NCI-H1436 (cell line): ENCODE data around the gene RPL28.
"Not testable (repeated sequence)": the region's sequence is repeated elsewhere in the genome, so short reads cannot be mapped to it uniquely, and the experiment has no call there.

Source experiments
- DNase-seq: peaks from one replicate; lab custom pipeline; 2025; lab: John Stamatoyannopoulos, UW

RPL28 gene

DNA sequence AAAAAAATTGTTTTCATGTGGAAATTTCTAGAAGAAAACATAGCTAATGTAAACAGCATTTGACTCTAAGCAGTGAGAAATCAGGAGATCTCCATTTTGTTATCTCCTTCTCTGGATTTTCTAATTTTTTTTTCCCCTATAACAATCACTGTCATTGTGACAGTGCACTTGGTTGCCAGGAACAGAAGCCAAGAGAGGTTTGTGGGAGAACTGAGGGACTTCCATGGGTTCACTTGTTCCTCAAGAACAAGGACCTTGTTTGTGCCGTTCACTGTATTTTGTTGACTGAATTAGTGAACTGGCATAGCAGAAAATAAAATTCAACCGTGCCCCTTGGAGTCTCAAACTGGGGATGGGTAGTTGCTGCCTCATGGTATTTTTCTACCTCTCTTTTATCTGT, 40.3 kb downstream of the RPL28 start:
- DNase-seq, result no peak

DNA sequence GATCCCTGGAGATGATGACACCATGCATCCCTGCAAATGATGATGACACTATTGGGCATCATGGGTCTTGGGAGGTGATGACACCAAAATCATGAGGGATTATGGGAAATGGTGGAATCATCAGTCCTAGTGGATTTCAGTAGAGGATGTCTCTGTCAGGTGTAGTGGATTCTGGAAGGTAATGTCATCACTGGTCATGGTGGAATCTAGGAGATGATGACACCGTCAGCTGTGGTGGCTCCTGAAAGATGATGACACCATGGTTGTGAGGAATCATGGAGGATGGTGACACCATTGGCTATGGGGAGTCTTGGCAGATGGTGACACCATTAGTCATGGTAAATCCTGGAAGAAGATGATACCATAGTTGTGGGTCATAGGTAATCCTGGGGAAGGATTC, 45.5 kb downstream of the RPL28 start:
- no peak for DNase-seq

DNA sequence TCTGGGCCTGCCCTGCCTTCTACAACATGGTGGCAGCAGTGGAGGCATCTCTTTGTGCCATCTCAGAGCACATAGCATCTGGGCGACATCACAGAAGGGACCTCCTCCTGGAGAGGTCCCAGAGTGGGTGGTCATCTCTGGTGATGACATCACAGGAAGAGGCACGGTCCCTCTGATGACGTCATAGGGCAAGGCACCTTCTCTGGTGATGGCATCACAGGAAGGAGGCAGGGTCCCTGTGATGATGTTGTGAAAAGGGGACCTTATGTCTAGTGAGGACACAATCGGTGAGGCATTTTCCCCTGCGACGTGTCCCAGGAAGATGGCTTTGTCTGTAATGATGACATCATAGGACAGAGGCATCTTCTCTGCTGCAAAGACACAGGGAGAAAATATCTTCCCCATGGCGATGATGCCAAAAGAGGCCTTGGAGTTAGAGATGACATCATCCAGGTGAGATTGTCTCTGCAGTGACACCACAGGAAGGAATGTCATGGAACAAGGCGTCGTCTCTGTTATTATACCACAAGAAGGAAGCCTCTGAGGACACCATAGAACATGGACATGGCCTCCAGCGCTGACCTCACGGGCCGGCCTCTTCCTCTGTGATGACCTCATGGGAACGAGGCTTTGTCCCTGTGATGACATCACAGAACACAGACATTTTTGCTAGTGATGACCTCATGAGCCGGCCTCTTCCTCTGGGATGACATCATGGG, 46.7 kb downstream of the RPL28 start:
- no peak for DNase-seq

DNA sequence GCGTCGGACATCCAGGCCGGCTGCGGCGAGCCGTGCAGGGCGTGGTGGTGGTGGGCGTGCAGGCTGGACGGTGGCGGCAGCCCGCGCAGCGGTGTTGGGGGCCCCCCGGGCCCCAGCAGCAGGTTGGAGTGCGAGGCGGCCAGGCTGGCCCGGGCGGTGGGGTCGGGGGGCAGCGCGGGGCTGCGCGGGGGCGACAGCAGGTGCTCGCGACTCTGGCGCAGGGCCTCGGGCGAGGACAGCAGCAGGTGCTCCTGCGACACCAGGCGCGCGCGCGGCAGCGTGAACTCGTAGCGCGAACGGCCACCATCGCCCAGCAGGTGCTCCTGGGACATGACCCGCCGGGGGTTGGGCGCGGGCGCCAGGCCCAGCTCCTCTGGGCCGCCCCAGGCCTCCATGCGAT, 47.6 kb downstream of the RPL28 start:
- DNase-seq, result no peak

DNA sequence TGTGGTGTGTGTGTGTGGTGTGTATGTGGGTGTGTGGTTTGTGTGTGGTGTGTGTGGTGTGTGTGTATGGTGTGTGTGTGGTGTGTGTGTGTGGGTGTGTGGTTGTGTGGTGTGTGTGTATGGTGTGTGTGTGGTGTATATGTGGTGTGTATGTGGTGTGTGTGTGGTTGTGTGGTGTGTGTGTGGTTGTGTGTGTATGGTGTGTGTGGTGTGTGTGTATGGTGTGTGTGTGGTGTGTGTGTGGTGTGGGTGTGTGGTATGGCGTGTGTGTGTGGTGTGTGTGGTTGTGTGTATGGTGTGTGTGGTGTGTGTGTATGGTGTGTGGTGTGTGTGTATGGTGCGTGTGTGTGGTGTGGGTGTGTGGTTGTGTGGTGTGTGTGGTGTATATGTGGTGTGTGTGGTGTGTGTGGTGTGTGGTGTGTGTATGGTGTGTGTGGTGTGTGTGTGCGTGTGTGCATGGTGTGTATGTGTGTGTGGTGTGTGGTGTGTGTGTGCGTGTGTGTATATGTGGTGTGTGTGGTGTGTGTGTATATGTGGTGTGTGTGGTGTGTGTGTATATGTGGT, 48.7 kb downstream of the RPL28 start:
- DNase-seq, result no peak

DNA sequence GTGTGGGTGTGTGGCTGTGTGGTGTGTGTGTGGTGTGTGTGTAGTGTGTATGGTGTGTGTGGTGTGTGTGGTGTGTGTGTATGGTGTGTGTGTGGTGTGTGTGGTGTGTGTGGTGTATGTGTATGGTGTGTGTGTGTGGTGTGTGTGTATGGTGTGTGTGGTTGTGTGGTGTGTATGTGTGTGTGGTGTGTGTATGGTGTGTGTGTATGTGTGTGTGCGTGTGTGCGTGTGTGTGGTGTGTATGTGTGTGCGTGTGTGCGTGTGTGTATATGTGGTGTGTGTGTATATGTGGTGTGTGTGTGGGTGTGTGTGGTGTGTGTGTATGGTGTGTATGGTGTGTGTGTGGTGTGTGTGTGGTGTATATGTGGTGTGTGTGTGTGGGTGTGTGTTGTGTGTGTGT, 49.3 kb downstream of the RPL28 start:
- DNase-seq, result no peak

DNA sequence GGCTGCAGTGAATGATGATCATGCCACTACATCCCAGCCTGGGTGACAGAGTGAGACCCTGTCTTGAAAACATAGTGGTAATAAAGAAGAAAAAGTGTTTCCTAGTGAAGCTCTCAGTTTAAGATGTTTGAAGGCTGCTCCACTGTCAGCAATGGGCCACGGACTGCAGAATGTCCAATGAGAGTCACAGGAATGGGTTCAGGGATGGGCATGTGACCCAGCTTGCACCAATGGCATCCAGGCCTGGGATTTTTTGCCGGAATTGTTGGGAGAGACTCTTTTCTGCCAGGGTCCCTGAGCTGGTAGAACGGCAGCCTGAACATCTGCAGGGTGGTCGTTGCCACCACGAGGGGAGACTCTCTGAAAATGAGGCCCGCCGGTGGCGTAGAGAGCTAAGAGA, 51.1 kb downstream of the RPL28 start:
- no peak for DNase-seq

DNA sequence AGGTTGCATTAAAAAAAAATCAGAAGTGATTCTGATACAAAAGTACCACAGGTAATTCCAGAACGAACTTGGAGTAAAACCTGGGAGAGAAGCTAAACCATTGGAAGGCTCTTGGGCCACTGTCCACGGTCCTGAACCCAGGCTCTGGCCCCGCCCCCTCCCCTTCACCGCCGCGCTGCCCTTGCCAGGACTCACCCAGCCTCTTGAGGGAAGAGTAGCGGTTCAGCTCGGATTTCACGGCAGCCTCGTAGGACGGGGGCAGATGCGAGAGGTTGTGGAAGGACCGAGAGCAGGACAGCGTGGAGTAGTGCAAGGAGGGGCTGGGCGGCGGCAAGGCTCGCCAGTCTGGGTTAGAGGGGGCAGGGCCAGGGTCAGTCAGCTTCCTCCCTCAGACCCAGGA, 51.7 kb downstream of the RPL28 start:
- DNase-seq, result no peak

DNA sequence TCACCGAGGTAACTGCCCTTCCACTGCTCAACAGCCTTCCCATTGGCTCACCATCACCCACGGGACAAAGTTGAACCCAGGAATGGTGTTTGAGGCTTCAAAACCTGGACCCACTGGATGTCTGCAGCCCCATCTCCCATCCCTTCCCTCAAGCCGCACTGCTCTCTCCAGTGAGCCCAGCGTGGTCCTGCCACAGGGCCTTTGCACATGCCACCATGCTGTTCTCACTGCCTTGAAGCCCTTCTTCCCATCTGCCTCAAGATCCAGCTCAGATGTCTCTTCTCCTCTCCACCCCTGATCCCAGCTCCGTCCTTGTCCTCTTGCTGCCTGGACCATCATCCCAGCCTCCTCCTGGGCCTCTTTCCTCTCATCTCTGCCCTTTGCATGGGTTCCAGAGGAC, 53.3 kb downstream of the RPL28 start:
- DNase-seq, result no peak

DNA sequence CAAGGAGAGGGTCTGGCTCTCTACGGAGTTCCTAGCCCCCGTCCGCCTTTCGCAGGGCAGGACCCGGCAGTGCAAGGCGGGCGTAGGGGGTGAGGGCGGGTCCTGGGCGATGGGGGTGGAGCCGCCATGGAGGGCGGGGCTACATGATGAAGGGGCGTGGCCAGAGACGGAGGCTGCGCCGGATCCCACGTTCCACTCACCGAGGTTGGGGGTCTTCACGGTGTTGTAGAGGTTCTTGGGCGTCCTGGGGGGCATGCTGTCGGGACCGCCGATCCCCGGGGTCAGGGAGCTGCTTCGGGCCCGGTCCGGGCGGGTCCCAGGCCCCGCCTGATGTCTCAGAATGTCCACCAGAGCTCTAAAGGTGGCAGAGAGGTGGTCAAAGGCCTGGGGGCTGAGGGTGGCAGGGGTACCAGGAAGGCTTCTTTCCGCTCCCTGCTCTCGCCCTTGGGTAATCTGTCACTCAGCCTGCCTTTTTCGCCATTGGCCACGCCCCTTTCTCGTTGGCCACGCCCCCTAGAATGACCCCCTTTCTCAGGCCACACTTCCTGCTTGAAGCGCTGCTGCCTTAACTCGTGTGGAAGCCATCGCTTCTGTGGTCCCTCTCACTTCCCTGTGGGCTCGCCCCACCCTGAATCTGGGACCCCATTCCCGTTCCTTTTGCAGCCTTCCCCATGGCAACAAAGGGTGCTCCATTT, 54.8 kb downstream of the RPL28 start:
- peak; percentile 15 for DNase-seq

DNA sequence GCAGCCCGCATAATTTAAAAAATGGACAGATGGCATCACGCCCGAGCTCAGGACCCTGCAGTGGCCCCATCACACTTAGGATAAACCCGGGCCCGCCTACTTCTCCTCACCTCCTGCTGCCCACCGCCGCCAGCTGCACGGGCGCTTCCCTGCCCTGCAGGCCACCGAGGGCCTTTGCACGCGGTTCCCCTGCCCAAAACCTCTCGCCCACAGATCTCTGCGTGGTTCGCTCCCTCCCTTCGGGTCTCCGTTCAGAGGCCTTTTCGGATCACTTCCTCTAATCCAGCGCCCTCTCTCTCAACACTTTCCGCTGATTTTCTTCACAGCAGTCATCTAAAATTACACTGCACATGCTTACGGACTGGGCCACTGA, 55.6 kb downstream of the RPL28 start:
- no peak for DNase-seq

DNA sequence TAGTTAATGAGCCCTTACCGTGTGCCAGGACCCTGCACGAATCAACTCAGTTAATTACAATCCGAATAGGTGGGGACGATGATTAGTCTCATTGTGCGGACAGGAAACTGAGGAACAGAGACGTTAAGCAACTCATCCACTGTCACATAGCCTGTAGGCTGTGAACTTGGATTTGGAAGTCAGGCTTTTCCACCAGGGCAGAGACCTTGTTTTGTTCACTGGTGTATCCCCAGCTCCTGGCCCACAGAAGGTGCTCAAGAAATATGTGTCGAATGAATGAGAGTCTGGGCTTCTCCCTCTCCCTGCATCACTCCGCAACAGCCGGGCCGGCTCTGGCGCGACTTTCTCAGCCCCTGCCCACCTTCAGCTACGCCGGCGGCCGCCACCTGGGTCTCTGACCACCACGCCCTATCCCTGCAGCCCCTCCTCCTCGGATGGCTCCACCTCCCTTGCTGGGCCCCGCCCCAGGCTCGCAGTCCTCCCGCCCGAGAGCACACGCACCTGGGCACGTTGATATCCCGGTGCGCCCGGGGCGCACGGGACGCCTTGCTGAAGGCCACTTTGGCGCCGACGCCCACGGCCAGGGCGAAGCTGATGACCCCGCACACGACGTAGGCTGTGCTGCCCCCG, 56.1 kb downstream of the RPL28 start:
- peak; percentile 44 for DNase-seq

DNA sequence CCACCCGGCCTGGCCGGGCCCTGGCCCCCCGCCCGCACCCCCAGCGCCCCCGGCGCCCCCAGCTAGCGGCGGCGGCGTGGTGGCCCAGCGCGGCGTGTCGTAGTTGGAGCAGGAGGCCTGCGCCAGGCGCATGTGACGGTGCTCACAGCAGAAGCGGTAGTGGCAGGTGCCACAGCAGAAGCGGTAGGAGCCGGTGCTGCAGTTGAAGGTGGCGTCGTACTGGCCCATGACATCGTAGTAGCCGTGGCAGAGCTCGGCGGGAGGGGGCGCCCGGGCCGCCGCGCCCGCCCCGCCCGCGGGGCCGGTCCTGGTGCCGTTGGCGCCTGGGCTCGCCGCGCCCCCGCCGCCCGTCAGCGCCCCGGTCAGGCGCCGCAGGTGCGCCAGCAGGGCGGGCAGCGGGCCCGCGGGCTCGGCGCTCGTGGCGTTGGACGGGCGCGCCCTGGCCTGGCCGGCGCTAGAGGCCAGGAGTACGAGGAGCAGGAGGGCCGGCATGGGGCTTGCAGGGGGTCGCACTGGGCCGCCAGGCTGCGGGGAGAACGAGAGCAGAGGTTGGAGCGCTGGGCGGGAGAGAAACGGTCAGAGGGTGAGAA, 56.7 kb downstream of the RPL28 start:
- DNase-seq, result peak; percentile 15

DNA sequence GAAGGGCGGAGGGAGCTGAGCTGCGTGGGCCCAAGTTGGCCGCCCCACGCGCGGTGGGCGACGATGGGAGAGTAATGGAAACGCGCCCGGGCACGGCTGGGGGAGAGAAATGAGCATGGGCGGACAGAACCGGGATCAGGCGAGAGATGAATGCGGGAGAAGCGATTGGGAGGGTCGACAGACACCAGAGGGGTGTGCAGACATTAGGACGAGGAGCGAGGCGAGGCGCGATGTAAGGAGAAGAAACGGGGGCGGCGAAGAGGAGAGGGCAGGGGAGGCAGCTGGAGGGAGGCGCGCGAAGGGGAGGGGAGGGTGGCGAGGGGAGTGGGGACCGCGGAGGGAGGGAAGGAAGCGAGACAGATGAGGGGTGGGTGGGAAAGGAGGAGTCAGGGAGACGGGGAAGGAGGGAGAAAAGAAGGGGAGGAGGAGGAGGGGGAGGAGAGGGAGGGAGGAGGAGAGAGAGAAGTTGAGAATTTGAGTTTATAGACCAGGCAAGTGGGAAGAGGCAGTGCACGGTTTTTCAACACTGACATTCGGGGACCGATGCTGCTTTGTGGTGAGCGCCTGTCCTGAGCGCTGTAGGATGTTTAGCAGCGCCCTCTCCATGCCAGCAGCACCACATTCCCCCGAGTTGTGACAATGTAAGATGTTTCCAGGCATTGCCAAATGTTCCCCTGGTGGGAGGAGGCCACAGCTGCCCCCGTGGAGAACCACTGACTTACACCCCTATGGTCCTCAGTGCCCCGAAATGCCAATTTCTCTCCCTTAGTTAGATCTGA, 57.5 kb downstream of the RPL28 start, which contains the start of gene SHISA7:
Gene SHISA7 (minus strand): TSS at position 256 of the 779 bp plus-strand sequence. CDS start 437 bp downstream, outside the sequence.
- no peak for DNase-seq

DNA sequence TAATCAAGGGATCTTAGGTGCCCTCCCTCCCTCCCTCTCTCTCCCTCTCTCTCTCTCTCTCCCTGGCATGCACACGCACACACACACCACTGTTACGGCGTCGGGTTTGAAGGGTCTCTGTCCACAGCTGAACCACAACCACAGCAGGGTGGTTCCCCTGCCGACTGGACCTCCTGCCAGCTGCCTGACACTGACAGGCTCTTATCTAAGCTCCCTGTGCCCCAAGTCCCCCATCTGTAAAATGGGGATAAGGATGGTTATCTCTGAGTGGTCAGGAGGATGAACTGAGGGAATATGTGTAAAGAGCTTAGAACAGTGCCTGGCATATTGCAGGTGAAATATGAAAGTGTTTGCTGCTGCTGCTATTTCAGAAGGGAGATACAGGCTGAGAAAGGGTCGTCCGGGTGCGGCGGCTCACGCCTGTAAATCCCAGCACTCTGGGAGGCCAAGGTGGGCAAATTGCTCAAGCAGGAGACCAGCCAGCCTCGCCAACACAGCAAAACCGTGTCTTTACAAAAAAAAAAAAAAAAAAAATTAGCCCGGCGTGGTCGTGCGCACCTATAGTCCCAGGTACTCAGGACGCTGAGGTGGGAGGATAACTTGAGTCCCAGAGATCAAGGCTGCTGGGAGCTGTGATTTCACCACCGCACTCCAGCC, 58.2 kb downstream of the RPL28 start:
- no peak for DNase-seq

DNA sequence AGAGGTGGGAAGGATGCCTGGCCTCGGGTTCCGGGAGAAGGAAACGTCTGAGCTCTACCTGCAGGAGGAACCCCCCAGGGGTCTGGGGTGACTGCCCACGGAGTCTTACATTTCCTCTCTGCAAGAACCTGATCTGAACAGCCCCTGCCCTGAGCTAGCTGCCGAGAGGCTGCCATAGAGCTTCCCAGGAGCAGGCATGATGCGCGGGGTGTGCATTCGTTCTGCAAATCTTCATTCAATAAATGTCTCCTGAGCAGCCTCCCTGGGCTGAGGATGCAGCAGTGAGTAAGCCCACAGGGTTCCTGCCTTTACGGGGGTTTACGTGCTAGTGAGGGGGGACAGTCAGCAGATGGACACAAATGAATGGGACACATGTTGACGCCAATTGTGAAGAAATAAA, 58.9 kb downstream of the RPL28 start:
- no peak for DNase-seq

DNA sequence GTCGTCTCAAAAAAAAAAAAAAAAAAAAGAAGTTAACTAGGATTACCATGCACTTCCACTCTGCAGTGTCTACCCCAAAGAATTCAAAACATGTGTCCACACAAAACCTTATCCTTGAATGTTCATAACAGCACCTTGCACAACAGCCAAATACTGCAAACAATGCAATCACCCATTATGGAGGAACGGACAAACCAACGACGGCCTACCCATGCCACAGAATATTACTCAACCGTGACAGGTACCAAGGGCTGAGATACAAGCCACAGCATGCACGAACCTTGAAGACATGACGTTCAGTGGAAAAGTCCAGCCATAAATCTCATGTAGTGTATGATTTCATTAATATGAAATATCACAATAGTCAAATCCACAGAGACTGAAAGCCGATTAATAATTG, 60.3 kb downstream of the RPL28 start:
- no peak for DNase-seq

DNA sequence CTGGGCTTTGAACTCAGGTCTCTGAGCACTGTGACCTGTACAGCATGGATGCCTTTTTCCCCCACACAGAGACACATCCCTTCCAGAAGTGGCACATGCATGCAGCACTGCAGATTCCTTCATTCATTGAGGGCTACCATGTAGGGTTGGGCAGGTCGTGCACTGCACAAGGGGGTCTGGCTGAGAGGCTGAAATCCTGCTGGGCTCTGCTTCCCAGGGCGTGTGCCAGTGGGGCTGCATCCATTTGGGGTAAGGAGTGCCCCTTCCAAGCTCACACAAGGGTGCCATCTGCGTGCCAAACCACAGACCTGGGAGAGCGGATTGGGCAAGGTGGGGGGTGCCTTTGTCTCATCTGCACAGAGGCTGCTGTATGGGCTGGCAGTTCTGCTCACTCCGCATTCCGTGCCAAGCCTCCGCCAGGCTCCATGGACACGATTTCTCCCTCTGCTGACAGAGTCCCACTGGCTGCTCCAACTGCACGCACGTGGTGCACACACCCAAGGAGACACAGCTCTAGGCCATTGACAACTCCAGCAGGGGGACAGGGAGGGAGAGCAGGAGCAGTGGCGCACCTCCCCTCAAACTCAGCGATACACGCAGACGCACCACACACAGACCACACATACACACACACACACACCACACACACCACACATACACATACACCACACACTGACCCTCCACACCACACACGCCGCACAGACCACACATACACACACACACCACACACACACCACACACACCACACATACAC, 61.9 kb downstream of the RPL28 start:
- peak; percentile 53 for DNase-seq

DNA sequence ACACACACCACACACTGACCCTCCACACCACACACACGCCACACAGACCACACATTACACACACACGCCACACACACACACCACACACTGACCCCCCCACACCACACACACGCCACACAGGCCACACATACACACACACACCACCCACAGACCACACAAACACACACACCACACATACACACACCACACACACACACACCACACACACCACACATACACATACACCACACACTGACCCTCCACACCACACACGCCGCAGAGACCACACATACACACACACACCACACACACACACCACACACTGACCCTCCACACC, 62.4 kb downstream of the RPL28 start:
- not testable (repeated sequence) for DNase-seq

DNA sequence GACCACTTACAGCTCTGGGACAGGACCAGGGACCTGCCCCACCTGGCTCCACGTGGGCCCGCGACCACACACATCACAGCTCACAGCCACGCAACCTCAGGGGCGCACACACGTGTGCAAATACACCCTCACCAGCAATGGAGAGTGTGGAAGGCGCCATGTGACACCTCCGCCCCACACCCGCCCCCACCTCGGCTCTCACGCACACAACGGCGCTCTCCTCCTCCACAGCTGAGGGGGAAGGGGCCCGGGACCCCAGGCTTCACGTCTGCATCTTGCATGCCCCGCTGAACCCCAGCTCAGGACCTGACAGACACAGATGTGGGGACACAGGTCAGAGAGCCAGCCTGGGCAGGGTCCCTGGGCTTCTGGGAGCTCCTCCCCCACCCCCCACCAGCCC, 63.7 kb downstream of the RPL28 start:
- DNase-seq, result no peak
